ENCODE results near the gene ZNF827.

Gene ZNF827

DNA sequence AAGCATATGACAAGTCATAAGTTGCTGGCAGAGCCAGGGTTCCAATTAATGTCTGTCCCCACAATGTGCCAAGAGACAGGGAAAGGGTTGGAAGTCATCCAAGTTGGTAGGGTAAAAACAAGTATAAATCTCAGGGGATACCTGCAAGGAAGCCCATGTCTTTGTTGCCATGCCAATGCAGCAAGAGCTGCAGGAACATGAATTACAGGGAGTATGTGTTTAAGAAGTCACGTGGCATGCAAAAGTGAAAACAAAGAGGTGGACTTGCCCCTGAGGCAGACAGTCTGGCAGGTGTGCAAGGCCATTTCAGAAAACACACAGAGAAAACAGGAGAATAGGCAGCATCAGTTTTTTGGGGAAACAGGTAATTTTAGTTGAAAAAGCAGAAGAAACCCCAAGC is 229.3 kb downstream of the ZNF827 start:
- DNase-seq (ENCODE audit: low spot score): no peak
